ENCODE data around the gene GNB1L. TPM values are rescaled to one million over a fixed set of nuclear protein-coding genes. Genes with fewer than 3 reads are reported as not detected.

Gene GNB1L
- total and polyA plus RNA-seq, 2 of the 13 experiments (the other 11 are each of a cell fraction or from before 2014, with no cell fraction given), result 2.5 to 7.4 TPM

- TF ChIP-seq ATAD3A (CRISPR knock-in tag; IDR thresholded peaks at IDR 0.05) (no peak), LCORL (IDR thresholded peaks at IDR 0.05) (peak; percentile 88), LCORL (CRISPR knock-in tag; IDR thresholded peaks at IDR 0.05) (peak; percentile 95; the same call in 1 of the 2 replicates), NR0B2 (CRISPR knock-in tag; IDR thresholded peaks at IDR 0.05) (0 out of 2 replicates have a peak, but pooled peaks have one; percentile 6), ZNF512 (CRISPR knock-in tag; IDR thresholded peaks at IDR 0.05) (0 out of 2 replicates have a peak, but pooled peaks have one; percentile 61), EP300 (IDR thresholded peaks at IDR 0.05; ENCODE audit: low read depth in 2 of 2, low read length in 2 of 2) (peak in 1 of 2 experiments; percentile 69; a peak in 1 of 4 replicates), EP300 (CRISPR knock-in tag; IDR thresholded peaks at IDR 0.05; ENCODE audit: borderline replicate concordance) (no peak), NR1H2 (CRISPR knock-in tag; IDR thresholded peaks at IDR 0.05; ENCODE audit: borderline replicate concordance, low read depth) (no peak), ZSCAN5A (CRISPR knock-in tag; IDR thresholded peaks at IDR 0.05; ENCODE audit: borderline replicate concordance) (peak; percentile 82; the same call in 1 of the 2 replicates), GFI1 (CRISPR knock-in tag; IDR thresholded peaks at IDR 0.05; ENCODE audit: borderline replicate concordance) (peak; percentile 52; the same call in 1 of the 2 replicates), ZBTB21 (CRISPR knock-in tag; IDR thresholded peaks at IDR 0.05) (peak; percentile 55; the same call in 1 of the 2 replicates), ZNF30 (CRISPR knock-in tag; IDR thresholded peaks at IDR 0.05) (no peak), GPBP1L1 (CRISPR knock-in tag; IDR thresholded peaks at IDR 0.05) (no peak), HMG20A (CRISPR knock-in tag; IDR thresholded peaks at IDR 0.05; ENCODE audit: borderline replicate concordance) (peak; percentile 66), ELF4 (CRISPR knock-in tag; IDR thresholded peaks at IDR 0.05; ENCODE audit: borderline replicate concordance) (0 out of 2 replicates have a peak, but pooled peaks have one; percentile 44), DMAP1 (CRISPR knock-in tag; IDR thresholded peaks at IDR 0.05) (peak; percentile 31; the same call in 1 of the 2 replicates), HDAC2 (CRISPR knock-in tag; IDR thresholded peaks at IDR 0.05) (peak; percentile 64), ZC3H13 (CRISPR knock-in tag; IDR thresholded peaks at IDR 0.05) (peak; percentile 53; the same call in 1 of the 2 replicates), ATF1 (CRISPR knock-in tag; IDR thresholded peaks at IDR 0.05) (0 out of 2 replicates have a peak, but pooled peaks have one; percentile 8), ETV6 (CRISPR knock-in tag; conservative IDR thresholded peaks at IDR 0.05) (no peak), SNAPC5 (CRISPR knock-in tag; IDR thresholded peaks at IDR 0.05; ENCODE audit: borderline replicate concordance) (peak; percentile 37; the same call in 1 of the 2 replicates), CBX5 (CRISPR knock-in tag; IDR thresholded peaks at IDR 0.05; ENCODE audit: borderline replicate concordance) (peak; percentile 38; the same call in 1 of the 2 replicates), ZSCAN30 (CRISPR knock-in tag; IDR thresholded peaks at IDR 0.05) (peak; percentile 79; the same call in 1 of the 2 replicates), ZNF546 (CRISPR knock-in tag; conservative IDR thresholded peaks at IDR 0.05) (0 out of 2 replicates have a peak, but pooled peaks have one; percentile 5), ERF (CRISPR knock-in tag; IDR thresholded peaks at IDR 0.05) (peak; percentile 68; the same call in 1 of the 2 replicates)
Measured at GRCh38 chr22:19855504-19856409, 1.1 kb upstream of the GNB1L start (continued).

Measured in HepG2 (cell line).